Midbrain (tissue), 1 donor: ENCODE measurements around the gene NTRK3.

Experiments used
- DNase-seq: peaks from one replicate; lab custom pipeline; 2025; lab: John Stamatoyannopoulos, UW

NTRK3 gene

GRCh38 chr15:88257311-88258092, 963 bp upstream of the NTRK3 start:
- peak; percentile 40 for DNase-seq

- DNase-seq: peak; percentile 27
These were observed 858 bp downstream of the NTRK3 start for GRCh38 chr15:88255484-88256278.

- no peak for DNase-seq
These were observed 1.5 kb downstream of the NTRK3 start for GRCh38 chr15:88255087-88255483.

- DNase-seq: no peak
These were observed 4.1 kb downstream of the NTRK3 start for GRCh38 chr15:88252441-88252840.

- DNase-seq: peak; percentile 26
These were observed 5.7 kb downstream of the NTRK3 start for GRCh38 chr15:88250826-88251225.

DNA sequence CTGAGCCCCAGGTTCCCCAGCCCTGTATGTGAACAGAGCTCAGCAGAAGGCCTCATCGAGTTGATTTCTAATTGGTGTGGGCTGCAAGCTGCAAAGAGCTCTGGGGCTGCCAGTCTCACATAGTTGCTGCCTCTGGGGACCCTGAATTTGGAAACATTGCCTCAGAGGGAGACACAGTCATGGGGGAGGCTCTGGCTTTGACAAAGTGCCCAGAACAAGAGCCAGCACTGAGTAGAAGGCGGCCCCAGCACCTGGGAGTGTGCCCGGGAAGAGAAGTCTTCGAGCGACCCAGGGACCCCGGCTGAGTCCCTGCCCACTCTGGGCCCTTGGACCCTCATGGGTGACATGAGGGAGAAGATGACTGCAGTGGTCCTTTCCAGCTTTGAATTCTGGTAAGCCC, 7.3 kb downstream of the NTRK3 start:
- no peak for DNase-seq

DNA sequence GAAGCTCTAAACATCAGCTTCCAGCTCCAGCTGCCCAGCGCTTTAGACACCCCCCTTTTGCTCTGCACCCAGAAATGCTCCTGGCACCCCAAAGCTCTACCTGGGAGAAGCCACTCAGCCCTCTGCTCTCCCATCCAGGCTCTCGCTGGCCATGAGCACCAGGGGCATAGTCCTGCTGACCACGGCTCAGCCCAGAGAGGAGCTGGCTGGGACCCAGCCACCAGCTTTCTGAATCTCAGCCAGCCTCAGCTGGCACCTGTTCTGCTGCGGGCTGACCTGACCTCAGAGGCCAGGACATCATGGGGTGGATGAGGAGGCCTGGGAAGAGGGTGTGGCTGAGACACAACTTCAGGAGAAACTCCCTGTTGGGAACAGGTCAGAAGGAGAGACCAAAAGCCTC, 8.6 kb downstream of the NTRK3 start:
- DNase-seq: no peak

- peak; percentile 81 for DNase-seq
These were observed 9.7 kb downstream of the NTRK3 start for GRCh38 chr15:88246666-88247446.

GRCh38 chr15:88246081-88246480, 10.5 kb downstream of the NTRK3 start:
- no peak for DNase-seq

GRCh38 chr15:88243895-88244787, 12.4 kb downstream of the NTRK3 start:
- DNase-seq: peak; percentile 6

DNA sequence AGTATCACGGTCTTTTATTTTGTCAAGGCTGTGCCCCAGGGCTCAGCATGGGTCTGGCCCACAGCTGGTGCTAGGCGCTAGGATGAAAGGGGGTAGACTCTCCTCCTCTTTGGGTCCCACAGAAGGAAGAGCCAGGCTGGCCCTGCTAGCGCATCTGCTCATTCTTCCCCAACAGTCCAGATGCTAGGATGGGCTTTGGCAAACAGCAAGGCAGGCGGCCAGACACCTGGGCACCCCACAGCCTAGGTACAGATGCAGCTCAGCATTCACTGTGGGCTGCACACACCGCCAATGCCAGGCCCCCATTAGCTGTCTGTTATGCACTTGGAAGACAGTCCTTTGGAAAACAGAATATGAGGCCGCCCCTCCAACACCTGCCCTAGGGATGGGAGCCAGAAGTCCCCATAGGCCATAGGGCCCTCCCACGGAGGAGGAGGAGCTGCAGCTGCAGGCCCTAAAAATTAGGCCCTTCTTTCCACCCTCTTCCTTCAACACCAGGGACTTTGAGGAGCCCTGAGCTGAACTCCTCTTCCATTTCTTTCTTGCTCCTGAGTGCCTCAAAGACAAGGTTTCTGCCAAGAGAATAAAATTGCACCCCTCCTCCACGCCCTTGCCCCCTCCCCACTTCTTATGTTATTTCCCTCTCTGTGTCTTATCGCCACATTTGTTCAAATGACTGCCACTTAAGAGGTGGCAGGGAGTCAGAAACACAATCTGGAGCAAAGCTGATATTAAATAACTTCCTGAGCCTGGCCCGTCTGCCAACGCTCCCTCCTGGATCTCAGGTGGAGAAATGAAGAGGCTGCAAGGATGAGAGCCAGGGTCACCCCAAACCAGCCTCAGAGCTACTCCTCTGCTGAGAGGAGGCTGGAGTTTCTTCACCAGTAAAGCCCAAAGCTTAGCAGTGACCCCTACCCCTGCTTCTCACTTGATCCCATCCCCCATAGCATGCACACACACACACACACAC, 13.7 kb downstream of the NTRK3 start:
- no peak for DNase-seq

- DNase-seq: no peak
These were observed 15.1 kb downstream of the NTRK3 start for GRCh38 chr15:88241461-88241860.

GRCh38 chr15:88241060-88241459, 15.5 kb downstream of the NTRK3 start:
- no peak for DNase-seq

DNA sequence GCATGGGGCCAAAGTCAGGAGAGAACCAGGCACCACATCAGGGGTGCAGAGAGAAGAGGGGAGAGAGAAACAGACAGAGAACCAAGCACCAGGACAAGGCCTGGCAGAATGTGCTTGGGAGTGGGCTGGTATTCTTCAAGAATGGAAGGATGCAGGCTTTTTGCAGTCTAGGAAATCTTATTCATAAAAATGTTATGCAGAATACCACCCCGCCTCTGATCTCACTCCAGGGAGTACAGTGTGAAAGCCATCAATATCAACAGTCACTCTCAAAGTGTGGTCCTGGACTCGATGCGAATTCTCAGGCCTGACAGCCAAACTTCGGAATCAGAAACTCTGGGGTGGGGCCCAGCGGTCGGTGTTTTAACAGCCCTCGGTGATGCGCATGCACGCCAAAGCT, 16.9 kb downstream of the NTRK3 start:
- no peak for DNase-seq

DNA sequence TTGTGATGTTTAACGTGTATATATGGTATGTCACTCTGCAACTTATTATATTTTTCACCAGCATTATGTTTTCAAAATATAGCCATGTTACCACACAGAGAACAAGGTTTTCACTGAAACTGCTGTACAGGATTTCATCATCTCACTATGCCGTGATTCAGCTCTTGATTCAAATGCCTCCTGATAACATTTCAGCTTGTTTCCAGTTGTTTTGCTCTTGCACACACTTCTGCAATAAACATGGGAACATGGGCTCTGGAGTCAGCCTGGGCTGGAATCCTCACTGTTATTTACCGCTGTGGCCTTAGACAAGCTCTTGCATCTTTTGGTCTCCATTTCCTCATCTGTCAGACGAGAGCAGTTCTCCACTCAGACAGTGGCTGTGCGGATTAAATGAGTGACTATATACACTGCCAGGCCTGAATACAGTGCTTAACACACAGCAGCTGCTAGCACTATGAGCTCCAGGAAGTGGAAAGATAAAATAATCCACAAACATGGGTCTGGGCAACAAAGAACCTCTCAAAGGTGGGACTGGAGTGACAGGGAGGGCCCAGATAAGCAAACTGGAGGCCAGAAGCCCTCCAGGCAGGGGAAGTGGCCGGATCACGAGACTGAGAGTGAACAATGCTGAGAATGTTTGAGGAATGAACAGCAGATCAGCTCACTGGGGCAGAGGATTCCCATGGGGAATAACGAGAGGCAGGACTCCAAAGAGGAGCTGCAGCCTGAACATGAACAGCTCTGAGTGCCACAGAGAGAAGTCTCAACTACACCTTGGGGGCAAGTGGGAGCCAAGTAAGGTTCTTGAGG, 17.7 kb downstream of the NTRK3 start:
- no peak for DNase-seq

DNA sequence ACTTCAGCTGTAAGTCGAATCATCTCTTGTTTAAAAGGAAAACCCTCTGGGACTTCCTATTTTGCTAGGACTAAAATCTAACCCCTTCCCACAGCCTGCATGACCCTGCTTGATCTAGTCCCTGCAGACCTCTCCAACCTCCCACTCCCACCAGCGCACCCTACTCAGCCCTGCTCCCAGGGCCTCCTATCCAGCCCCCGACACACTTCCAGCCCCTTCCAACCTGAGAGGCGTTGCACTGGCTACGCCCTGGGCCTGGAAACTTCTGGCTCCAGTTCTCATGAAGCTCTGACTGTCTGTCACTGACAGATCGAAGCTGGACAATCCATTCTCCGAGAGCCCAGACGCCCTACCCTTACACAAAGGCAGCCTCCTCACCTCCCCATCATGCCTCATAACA, 21.8 kb downstream of the NTRK3 start:
- DNase-seq: no peak

DNA sequence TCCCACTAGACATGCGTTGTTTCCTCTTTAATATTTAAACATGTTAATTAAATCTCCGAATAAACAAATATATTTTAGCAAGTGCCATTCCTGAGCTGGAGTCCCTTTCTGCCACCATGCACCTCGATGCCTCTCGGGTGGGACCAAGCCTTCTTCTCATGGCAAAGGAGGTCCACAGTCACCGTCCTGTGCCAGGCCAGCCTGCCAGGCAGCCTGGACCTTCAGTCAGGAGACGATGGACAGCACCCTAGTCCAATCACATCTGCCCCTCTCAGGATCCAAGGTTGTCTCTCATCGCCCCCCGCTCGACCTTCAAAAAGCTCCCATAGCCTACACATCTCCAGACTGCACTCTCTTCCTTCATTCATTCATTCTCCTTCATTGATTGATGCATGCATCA, 22.6 kb downstream of the NTRK3 start:
- no peak for DNase-seq

DNA sequence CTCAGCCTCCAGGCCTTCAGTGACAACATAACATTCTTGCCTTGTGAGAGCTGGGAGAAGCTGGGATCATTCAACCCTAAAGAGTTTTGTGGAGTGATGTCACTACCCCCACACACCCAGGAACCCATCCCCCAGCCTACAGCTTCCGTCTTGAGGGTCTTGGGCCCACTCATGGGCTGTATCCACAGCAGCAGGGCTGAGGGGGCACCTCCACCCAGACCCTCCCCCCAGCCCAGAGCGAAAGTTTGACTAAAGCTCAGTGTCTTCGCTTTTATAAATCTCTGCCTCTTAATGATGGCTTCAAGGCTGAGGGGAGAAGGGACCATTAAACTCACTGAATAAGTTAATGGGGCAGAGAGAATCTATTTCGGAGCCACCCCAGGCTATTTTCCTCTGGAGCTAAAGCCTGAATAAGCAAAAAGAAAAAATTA, 23.8 kb downstream of the NTRK3 start:
- DNase-seq: no peak

GRCh38 chr15:88231909-88232644, 24.5 kb downstream of the NTRK3 start:
- no peak for DNase-seq
